CD14-positive monocyte (primary cell): ENCODE measurements around the gene ZNF302. TPM values are rescaled to one million over a fixed set of nuclear protein-coding genes. Genes with fewer than 3 reads are reported as not detected.

Experiments used
- DNase-seq, 3 donors: peaks; one replicate each; pipeline ENCODE4 v3.0.0-alpha.2; 2011 to 2022
- H2AFZ ChIP-seq: 2 replicates; pipeline ENCODE4 v1.6.0; 2012; ENCODE audit warnings: mild to moderate bottlenecking, low read depth, low read length, inconsistent platforms; ENCODE audit not compliant: insufficient read depth, poor library complexity, severe bottlenecking
- H3K27ac ChIP-seq, 2 donors: 1 replicate in 1 of 2; 2 replicates in 1 of 2; pipeline ENCODE4 v1.5.1; 2012 to 2013; ENCODE audit warnings: low read length in 2 of 2, control low read depth in 1 of 2, inconsistent platforms in 1 of 2, low read depth in 1 of 2, mild to moderate bottlenecking in 1 of 2
- H3K27me3 ChIP-seq, 2 donors: one replicate each; pipeline versions ENCODE4 v1.6.0 to v1.6.1; 2011 to 2013; ENCODE audit warnings: low read length in 2 of 2; ENCODE audit not compliant: control insufficient read depth in 2 of 2, insufficient read depth in 2 of 2
- H3K36me3 ChIP-seq, 2 donors: replicated peaks in 1 of 2; 1 replicate in 1 of 2; 2 replicates in 1 of 2; pipeline versions ENCODE4 v1.5.1 to v1.6.1; 2012 to 2013; ENCODE audit warnings: low read length in 2 of 2, control low read depth in 1 of 2, inconsistent platforms in 1 of 2, mild to moderate bottlenecking in 1 of 2; ENCODE audit not compliant: insufficient read depth in 2 of 2, control insufficient read depth in 1 of 2
- H3K4me1 ChIP-seq, 2 donors: 1 replicate in 1 of 2; 2 replicates in 1 of 2; pipeline versions ENCODE4 v1.5.1 to v1.6.1; 2012 to 2013; ENCODE audit warnings: low read length in 2 of 2, control low read depth in 1 of 2, inconsistent platforms in 1 of 2, mild to moderate bottlenecking in 1 of 2, moderate library complexity in 1 of 2; ENCODE audit not compliant: insufficient read depth in 2 of 2, control insufficient read depth in 1 of 2
- H3K4me2 ChIP-seq: replicated peaks from 2 replicates; pipeline ENCODE3; 2012; ENCODE audit warnings: low read length, moderate library complexity, mild to moderate bottlenecking; ENCODE audit not compliant: poor library complexity, severe bottlenecking; ENCODE audit errors: extremely low read depth
- H3K4me3 ChIP-seq, 3 experiments: fragments of 200-600 bp in 1 of 3; sonication (generic) in 1 of 3; replicated peaks in 1 of 3; 1 replicate in 2 of 3; 2 replicates in 1 of 3; pipeline ENCODE4 v1.5.1; 2011 to 2013; ENCODE audit warnings: low read length in 3 of 3, mild to moderate bottlenecking in 3 of 3, control low read depth in 2 of 3, low read depth in 2 of 3, inconsistent platforms in 1 of 3, moderate library complexity in 1 of 3
- H3K79me2 ChIP-seq: 2 replicates; pipeline ENCODE4 v1.6.0; 2012; ENCODE audit warnings: mild to moderate bottlenecking, control low read depth, inconsistent platforms, low read length, moderate library complexity; ENCODE audit not compliant: insufficient read depth
- H3K9ac ChIP-seq: 2 replicates; pipeline ENCODE4 v1.6.0; 2017; ENCODE audit warnings: low read length, mild to moderate bottlenecking; ENCODE audit not compliant: insufficient read depth, poor library complexity, severe bottlenecking
- H3K9me3 ChIP-seq, 2 donors: replicated peaks in 1 of 2; 1 replicate in 1 of 2; 2 replicates in 1 of 2; pipeline versions ENCODE4 v1.5.1 to v1.6.1; 2012 to 2013; ENCODE audit warnings: low read length in 2 of 2, control low read depth in 1 of 2; ENCODE audit not compliant: control insufficient read depth in 1 of 2, insufficient read depth in 1 of 2
- H4K20me1 ChIP-seq: 2 replicates; pipeline ENCODE4 v1.6.0; 2012; ENCODE audit warnings: mild to moderate bottlenecking, low read length, control low read depth, moderate library complexity; ENCODE audit not compliant: insufficient read depth
- H3K27ac Mint-ChIP-seq, 7 donors: one replicate each; pipeline ENCODE4 v1.8.0; 2020; ENCODE audit warnings: mild to moderate bottlenecking in 7 of 7, mixed read lengths in 7 of 7, moderate library complexity in 6 of 7, inconsistent platforms in 2 of 7
- H3K27me3 Mint-ChIP-seq, 3 donors: one replicate each; pipeline ENCODE4 v1.8.0; 2021 to 2022; ENCODE audit warnings: low read depth in 3 of 3, mild to moderate bottlenecking in 3 of 3, mixed read lengths in 3 of 3, moderate library complexity in 3 of 3, inconsistent platforms in 1 of 3
- H3K36me3 Mint-ChIP-seq, 2 donors: one replicate each; pipeline ENCODE4 v1.8.0; 2020; ENCODE audit warnings: mixed read lengths in 2 of 2, inconsistent platforms in 1 of 2, mild to moderate bottlenecking in 1 of 2
- H3K4me1 Mint-ChIP-seq: one replicate; pipeline ENCODE4 v1.8.0; 2020; ENCODE audit warnings: mild to moderate bottlenecking, mixed read lengths
- H3K4me3 Mint-ChIP-seq, 2 donors: one replicate each; pipeline ENCODE4 v1.8.0; 2020; ENCODE audit warnings: mild to moderate bottlenecking in 2 of 2, mixed read lengths in 2 of 2, moderate library complexity in 1 of 2
- H3K9me3 Mint-ChIP-seq, 7 donors: one replicate each; pipeline ENCODE4 v1.8.0; 2020 to 2022; ENCODE audit warnings: mixed read lengths in 7 of 7, mild to moderate bottlenecking in 6 of 7, moderate library complexity in 6 of 7, inconsistent platforms in 2 of 7
- WGBS: methylation state at CpG from one replicate; pipeline ENCODE4 v1.1.5; 2013; ENCODE audit warnings: missing lambda C conversion rate; ENCODE audit not compliant: insufficient coverage; 5-methylcytosine and 5-hydroxymethylcytosine counted together
- intact Hi-C, 2 donors: fragments of 100-400 bp; cut with micrococcal nuclease; formaldehyde crosslinking; loops; one replicate each; pipeline versions ENCODE4 v1.15.0 to v1.15.1; 2023
- polyA plus RNA-seq, 3 donors: library from polyadenylated mRNA; depleted of rRNA in 1 of 3; unstranded in 2 of 3; stranded (reverse) in 1 of 3; fragments of 300-500 nt in 2 of 3; fragments of >200 nt in 1 of 3; fragmentation: Illumina TruSeq in 2 of 3; gene quantifications; 1 replicate in 2 of 3; 2 replicates in 1 of 3; pipeline ENCODE4 v1.2.3, GENCODE V29; 2012 to 2021
- TF ChIP-seq, protein P1 (sequence below): fragments of 200-600 bp; IDR thresholded peaks from one replicate; pipeline ENCODE4 v1.8.0; 2022; ENCODE audit warnings: antibody characterized with exemption, mild to moderate bottlenecking

Gene ZNF302
- polyA plus RNA-seq, 3 donors = 3.2 to 9.0 (median 4.4) TPM

DNA sequence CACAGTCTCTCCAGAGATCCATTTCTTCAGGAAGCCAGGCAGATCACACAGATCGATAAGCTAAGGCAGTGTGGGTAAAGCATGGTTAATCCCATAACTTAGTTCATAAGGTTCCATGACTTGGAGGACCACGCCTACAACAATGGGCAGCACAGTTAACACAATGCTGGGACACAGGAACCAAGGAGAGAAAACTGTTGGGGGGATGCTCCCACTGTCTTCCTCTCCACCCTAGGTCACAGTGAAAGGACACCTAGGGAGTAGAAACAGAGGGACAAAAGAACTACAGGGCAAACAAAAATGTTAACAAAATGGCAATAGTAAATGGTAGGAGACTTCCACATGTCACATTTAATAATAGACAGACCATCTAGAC is 35.8 kb downstream of the ZNF302 start:
- intact Hi-C loops = loop anchor here (2.0 to 5.0 kb wide), 2 partner anchors 74 to 211 kb away; no protein-coding TSS in a partner anchor
- no peaks in the 10 kb centered on the region for H3K36me3 Mint-ChIP-seq
- no peaks in the 10 kb centered on the region for H3K4me1 ChIP-seq
- no peaks in the 10 kb centered on the region for H3K79me2 ChIP-seq
- no peak overlapping the region for H3K9ac ChIP-seq
- peaks cover 0 to under 1% of the 10 kb centered on the region in 2 donors for H3K27me3 ChIP-seq
- TF ChIP-seq, protein P1, sequence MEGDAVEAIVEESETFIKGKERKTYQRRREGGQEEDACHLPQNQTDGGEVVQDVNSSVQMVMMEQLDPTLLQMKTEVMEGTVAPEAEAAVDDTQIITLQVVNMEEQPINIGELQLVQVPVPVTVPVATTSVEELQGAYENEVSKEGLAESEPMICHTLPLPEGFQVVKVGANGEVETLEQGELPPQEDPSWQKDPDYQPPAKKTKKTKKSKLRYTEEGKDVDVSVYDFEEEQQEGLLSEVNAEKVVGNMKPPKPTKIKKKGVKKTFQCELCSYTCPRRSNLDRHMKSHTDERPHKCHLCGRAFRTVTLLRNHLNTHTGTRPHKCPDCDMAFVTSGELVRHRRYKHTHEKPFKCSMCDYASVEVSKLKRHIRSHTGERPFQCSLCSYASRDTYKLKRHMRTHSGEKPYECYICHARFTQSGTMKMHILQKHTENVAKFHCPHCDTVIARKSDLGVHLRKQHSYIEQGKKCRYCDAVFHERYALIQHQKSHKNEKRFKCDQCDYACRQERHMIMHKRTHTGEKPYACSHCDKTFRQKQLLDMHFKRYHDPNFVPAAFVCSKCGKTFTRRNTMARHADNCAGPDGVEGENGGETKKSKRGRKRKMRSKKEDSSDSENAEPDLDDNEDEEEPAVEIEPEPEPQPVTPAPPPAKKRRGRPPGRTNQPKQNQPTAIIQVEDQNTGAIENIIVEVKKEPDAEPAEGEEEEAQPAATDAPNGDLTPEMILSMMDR = no peak
- no peaks in the 10 kb centered on the region for H4K20me1 ChIP-seq
- H3K36me3 ChIP-seq = no peaks in the 10 kb centered on the region
- no peak for DNase-seq
- peaks cover 0 to 11% (median 3%) of the 10 kb centered on the region in 3 donors for H3K27me3 Mint-ChIP-seq
- no peaks in the 10 kb centered on the region for H3K4me1 Mint-ChIP-seq
- H3K4me3 Mint-ChIP-seq = no peak overlapping the region
- H2AFZ ChIP-seq = no peak overlapping the region
- no peak overlapping the region for H3K27ac Mint-ChIP-seq
- WGBS = 80% methylated on average over 2 of the region's 2 CpGs
- H3K27ac ChIP-seq = no peak overlapping the region
- no peak overlapping the region for H3K4me2 ChIP-seq
- peaks cover 20 to 47% of the 10 kb centered on the region in 2 donors for H3K9me3 ChIP-seq
- peaks cover 26 to 46% (median 29%) of the 10 kb centered on the region in 7 donors for H3K9me3 Mint-ChIP-seq
- no peak overlapping the region for H3K4me3 ChIP-seq

DNA sequence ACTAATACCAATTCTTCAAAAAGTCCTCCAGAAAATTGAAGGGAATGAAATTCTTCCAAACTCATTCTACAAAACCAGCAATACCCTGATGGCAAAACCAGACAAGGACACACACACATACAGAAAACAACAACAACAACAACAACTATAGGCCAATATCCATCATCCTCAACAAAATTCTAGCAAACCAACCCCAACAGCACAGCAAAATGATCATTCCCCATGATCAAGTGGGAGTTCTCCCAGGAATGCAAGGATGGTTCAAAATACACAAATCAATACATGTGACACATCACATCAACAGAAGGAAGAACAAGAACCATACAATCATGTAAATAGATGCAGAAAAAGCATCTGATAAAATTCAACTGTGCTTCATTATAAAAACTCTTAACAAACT is 37.9 kb downstream of the ZNF302 start:
- Mint-ChIP-seq H3K9me3 (peaks cover 26 to 46% (median 29%) of the 10 kb centered on the region in 7 donors), H3K27me3 (peaks cover 0 to 8% (median 2%) of the 10 kb centered on the region in 3 donors), H3K4me1 (no peaks in the 10 kb centered on the region), H3K27ac (no peak overlapping the region), H3K4me3 (no peak overlapping the region), H3K36me3 (no peaks in the 10 kb centered on the region)
- no peak for DNase-seq
- intact Hi-C loops = no loop called here
- Histone ChIP-seq H4K20me1 (no peaks in the 10 kb centered on the region), H3K9ac (no peak overlapping the region), H3K36me3 (no peaks in the 10 kb centered on the region), H3K27ac (no peak overlapping the region), H3K9me3 (peaks cover 20 to 47% of the 10 kb centered on the region in 2 donors), H3K4me3 (no peak overlapping the region), H3K79me2 (no peaks in the 10 kb centered on the region), H3K4me1 (no peaks in the 10 kb centered on the region), H2AFZ (no peak overlapping the region), H3K27me3 (peaks cover 0 to 3% of the 10 kb centered on the region in 2 donors), H3K4me2 (no peak overlapping the region)
- TF ChIP-seq, protein P1 = no peak
